Measurements from ENCODE around the gene ROBO1. TPM values are rescaled to one million over a fixed set of nuclear protein-coding genes. Genes with fewer than 3 reads are reported as not detected.

The ROBO1 gene
- total RNA-seq, 1 donor, result 69.8 TPM

- Histone ChIP-seq H4K20me1 (ENCODE audit: insufficient read depth, low read length) (no peaks in the 10 kb centered on the region), H3K79me2 (ENCODE audit: insufficient read depth, low read length) (no peaks in the 10 kb centered on the region), H3K4me2 (ENCODE audit: insufficient read depth, low read length) (no peak overlapping the region), H3K27me3 (ENCODE audit: insufficient read depth, low read length) (no peaks in the 10 kb centered on the region), H3K4me3 (ENCODE audit: insufficient read depth, low read length) (no peak overlapping the region), H3K36me3 (ENCODE audit: insufficient read depth, low read length) (no peaks in the 10 kb centered on the region), H3K9me3 (ENCODE audit: low read depth, low read length) (no peaks in the 10 kb centered on the region), H2AFZ (ENCODE audit: low read length) (no peak overlapping the region), H3K4me1 (ENCODE audit: insufficient read depth, low read length) (no peaks in the 10 kb centered on the region), H3K27ac (ENCODE audit: low read depth, low read length) (no peak overlapping the region)
- DNase-seq (ENCODE audit: insufficient read length, low spot score, missing footprints), result no peak
- no peak for TF ChIP-seq CTCF (IDR thresholded peaks at IDR 0.05; ENCODE audit: extremely low read depth, low read depth, low read length)
Observed at GRCh38 chr3:78831446-78831972, 936.3 kb downstream of the ROBO1 start.

- Histone ChIP-seq H3K79me2 (ENCODE audit: insufficient read depth, low read length) (no peaks in the 10 kb centered on the region), H2AFZ (ENCODE audit: low read length) (no peak overlapping the region), H3K4me1 (ENCODE audit: insufficient read depth, low read length) (no peaks in the 10 kb centered on the region), H3K27me3 (ENCODE audit: insufficient read depth, low read length) (no peaks in the 10 kb centered on the region), H3K36me3 (ENCODE audit: insufficient read depth, low read length) (no peaks in the 10 kb centered on the region), H3K4me2 (ENCODE audit: insufficient read depth, low read length) (no peak overlapping the region), H4K20me1 (ENCODE audit: insufficient read depth, low read length) (no peaks in the 10 kb centered on the region), H3K9me3 (ENCODE audit: low read depth, low read length) (no peaks in the 10 kb centered on the region), H3K4me3 (ENCODE audit: insufficient read depth, low read length) (no peak overlapping the region), H3K27ac (ENCODE audit: low read depth, low read length) (no peak overlapping the region)
- no peak for DNase-seq (ENCODE audit: insufficient read length, low spot score, missing footprints)
- no peak for TF ChIP-seq CTCF (IDR thresholded peaks at IDR 0.05; ENCODE audit: extremely low read depth, low read depth, low read length)
Observed at GRCh38 chr3:78830470-78830869, 937.3 kb downstream of the ROBO1 start.

GRCh38 chr3:78827618-78828017 lies 940.2 kb downstream of the ROBO1 start:
- Histone ChIP-seq H3K27me3 (ENCODE audit: insufficient read depth, low read length) (no peaks in the 10 kb centered on the region), H3K9me3 (ENCODE audit: low read depth, low read length) (no peaks in the 10 kb centered on the region), H3K4me3 (ENCODE audit: insufficient read depth, low read length) (no peak overlapping the region), H3K79me2 (ENCODE audit: insufficient read depth, low read length) (no peaks in the 10 kb centered on the region), H3K36me3 (ENCODE audit: insufficient read depth, low read length) (no peaks in the 10 kb centered on the region), H4K20me1 (ENCODE audit: insufficient read depth, low read length) (no peaks in the 10 kb centered on the region), H3K27ac (ENCODE audit: low read depth, low read length) (no peak overlapping the region), H3K4me1 (ENCODE audit: insufficient read depth, low read length) (peaks cover 6% of the 10 kb centered on the region), H2AFZ (ENCODE audit: low read length) (no peak overlapping the region), H3K4me2 (ENCODE audit: insufficient read depth, low read length) (no peak overlapping the region)
- no peak for TF ChIP-seq CTCF (IDR thresholded peaks at IDR 0.05; ENCODE audit: extremely low read depth, low read depth, low read length)
- no peak for DNase-seq (ENCODE audit: insufficient read length, low spot score, missing footprints)

- Histone ChIP-seq H3K4me1 (ENCODE audit: insufficient read depth, low read length) (peaks cover 6% of the 10 kb centered on the region), H3K79me2 (ENCODE audit: insufficient read depth, low read length) (no peaks in the 10 kb centered on the region), H3K4me3 (ENCODE audit: insufficient read depth, low read length) (no peak overlapping the region), H3K27me3 (ENCODE audit: insufficient read depth, low read length) (no peaks in the 10 kb centered on the region), H3K27ac (ENCODE audit: low read depth, low read length) (no peak overlapping the region), H2AFZ (ENCODE audit: low read length) (no peak overlapping the region), H3K9me3 (ENCODE audit: low read depth, low read length) (no peaks in the 10 kb centered on the region), H3K4me2 (ENCODE audit: insufficient read depth, low read length) (no peak overlapping the region), H3K36me3 (ENCODE audit: insufficient read depth, low read length) (no peaks in the 10 kb centered on the region), H4K20me1 (ENCODE audit: insufficient read depth, low read length) (no peaks in the 10 kb centered on the region)
- no peak for TF ChIP-seq CTCF (IDR thresholded peaks at IDR 0.05; ENCODE audit: extremely low read depth, low read depth, low read length)
- DNase-seq (ENCODE audit: insufficient read length, low spot score, missing footprints), result no peak
Observed at GRCh38 chr3:78825858-78826215, 942.0 kb downstream of the ROBO1 start.
